HG03097 (cell line): Measurements from ENCODE around the gene ATP6V0C.

Experiments used
- ATAC-seq: cut with Tn5 transposase; IDR thresholded peaks from one replicate; pipeline ENCODE4 v1.9.1; 2021; ENCODE audit not compliant: unreplicated experiment, low FRiP score

ATP6V0C gene

GRCh38 chr16:2513405-2514332, at the start of gene ATP6V0C:
Gene ATP6V0C, plus strand, starts transcription at chr16:2513952. Its CDS starts 152 bp downstream, at chr16:2514104.
- ATAC-seq: peak; percentile 71

DNA sequence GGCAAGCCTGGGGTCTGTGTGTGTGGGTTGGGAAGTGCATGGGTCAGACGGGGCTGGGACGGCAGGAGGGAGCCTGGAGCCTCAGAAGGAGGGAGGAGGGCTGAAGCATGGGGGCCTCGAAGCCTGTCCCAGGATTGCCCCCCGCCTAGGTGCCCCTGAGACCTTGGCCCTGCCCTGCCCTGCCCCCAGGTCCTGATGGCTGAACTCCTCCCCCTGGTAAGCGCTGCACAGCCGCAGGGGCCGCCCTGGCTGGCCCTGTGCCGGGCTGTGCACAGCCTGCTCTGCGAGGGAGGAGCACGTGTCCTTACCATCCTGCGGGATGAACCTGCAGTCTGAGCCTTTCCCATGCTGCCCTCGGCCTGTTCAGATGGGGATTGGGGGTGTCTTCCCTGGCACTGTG, 49.4 kb upstream of the ATP6V0C start:
- no peak for ATAC-seq

GRCh38 chr16:2465653-2466415, 47.9 kb upstream of the ATP6V0C start:
- ATAC-seq: no peak

GRCh38 chr16:2466667-2467527, 46.9 kb upstream of the ATP6V0C start:
- no peak for ATAC-seq

DNA sequence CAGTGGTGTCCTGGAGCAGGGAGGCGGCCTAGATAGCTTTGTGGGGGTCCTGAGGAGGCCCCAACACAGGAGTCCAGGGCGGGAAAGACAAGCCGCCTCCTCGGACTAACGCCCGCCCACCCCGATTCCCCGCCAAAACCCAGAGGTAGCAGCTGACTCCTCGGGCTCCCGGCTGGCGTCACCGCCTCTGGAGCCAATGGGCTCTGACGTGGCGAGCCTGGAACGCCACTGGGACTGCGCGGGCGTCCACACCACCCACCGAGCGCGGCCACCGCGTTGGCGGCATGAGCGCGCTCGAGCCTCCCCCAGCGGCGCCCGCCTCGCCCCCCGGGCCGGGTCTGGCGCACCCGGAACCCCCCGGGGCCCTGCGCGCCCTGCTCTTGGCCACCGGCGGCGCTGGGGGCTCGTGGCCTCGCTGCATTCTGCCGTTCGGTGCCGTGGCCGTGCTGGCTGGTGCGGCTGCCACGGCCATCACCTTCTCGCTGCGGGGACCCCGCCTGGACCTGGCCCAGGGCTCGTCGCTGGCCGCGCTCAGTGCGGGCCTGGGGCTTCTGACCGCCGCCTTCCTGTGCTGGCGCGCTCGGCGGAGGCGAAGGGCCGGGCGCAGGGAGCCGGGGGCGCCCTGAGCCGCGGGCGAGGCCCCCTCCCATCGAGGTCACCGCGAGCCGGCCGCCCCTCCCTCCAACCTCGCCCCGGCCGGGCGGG, 46.1 kb upstream of the ATP6V0C start:
- ATAC-seq: no peak

GRCh38 chr16:2468233-2468724, 45.5 kb upstream of the ATP6V0C start:
- no peak for ATAC-seq

DNA sequence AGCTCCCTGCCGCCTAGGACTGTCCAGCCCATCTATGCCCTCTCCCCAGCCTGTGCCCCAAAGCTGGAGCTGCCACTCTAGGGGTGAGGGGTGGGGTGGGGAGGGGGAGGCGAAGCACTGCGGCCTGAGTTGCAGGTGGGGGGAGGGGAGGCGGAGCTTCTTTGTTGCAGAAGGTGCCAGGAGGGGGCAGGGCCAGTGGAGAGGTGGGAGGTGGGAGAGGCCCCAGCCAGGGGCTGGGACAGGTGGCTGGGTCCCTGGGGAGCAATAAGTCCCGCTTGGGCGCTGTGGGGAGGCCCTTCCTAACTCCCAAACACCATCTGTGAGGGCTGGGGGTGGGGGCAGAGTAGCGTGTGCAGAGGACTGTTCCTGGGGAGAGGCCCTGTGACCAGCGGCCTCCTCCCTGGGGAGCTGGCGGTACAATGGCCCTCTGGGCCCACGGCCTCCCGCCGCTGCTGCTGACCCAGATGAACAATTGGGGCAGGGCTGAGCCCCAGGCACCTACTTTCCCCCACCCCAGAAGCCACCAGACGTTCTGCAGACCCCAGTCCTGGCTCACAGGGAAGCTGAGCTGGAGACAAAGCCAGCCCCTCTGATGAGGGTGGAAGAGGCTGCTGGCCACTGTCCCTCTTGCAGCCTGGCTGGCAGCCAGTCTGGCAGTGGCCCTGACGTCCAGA, 44.9 kb upstream of the ATP6V0C start:
- peak; percentile 40 for ATAC-seq

DNA sequence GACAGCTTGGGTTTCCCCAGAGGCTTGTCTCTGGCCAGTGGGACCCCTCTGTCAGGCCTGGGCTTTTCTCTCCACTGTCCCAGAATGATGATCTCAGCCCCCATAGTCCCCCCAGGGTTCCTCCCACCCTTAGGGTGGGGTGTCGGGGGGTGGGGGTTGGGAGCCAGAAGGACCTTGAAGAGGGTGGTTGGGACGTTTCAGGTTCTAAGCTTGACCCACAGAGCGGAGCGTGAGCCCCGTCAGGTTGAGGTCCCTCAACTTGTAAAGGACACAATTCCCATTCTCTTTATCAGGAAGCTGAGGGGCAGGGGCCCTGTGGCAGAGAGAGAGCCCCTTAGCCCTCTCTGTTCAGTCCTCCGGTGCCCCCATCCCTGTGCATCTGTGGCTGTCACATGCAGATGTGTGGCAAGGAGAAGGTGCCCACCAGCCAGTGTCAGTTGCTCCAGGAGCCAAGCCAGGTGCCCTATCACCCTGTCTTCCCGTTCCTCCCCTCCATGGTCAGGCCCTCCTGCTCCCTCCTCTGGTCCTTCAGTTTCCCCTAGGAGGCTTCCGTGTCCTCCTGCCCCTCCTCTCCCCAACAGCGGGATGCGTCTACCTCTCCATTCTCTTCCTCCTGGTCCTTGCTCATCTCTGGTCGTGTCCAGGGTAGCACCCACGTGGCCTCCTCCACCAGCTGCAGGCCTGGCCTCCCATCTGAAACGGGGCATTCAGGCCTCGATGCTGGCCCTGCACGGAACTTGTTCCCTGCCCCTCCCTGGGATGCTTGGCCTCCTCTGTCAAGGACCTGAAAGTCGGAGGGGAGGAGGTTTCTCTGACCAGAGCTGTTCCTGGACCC, 44.1 kb upstream of the ATP6V0C start:
- ATAC-seq: no peak

GRCh38 chr16:2470234-2470601, 43.5 kb upstream of the ATP6V0C start:
- no peak for ATAC-seq

- ATAC-seq: no peak
Measured at GRCh38 chr16:2470603-2471015, 43.1 kb upstream of the ATP6V0C start.

- ATAC-seq: no peak
Measured at GRCh38 chr16:2471016-2471652, 42.6 kb upstream of the ATP6V0C start, which contains the start of gene NTN3. Gene NTN3, plus strand, starts transcription at chr16:2471297. Its CDS starts 405 bp downstream, at chr16:2471702.

DNA sequence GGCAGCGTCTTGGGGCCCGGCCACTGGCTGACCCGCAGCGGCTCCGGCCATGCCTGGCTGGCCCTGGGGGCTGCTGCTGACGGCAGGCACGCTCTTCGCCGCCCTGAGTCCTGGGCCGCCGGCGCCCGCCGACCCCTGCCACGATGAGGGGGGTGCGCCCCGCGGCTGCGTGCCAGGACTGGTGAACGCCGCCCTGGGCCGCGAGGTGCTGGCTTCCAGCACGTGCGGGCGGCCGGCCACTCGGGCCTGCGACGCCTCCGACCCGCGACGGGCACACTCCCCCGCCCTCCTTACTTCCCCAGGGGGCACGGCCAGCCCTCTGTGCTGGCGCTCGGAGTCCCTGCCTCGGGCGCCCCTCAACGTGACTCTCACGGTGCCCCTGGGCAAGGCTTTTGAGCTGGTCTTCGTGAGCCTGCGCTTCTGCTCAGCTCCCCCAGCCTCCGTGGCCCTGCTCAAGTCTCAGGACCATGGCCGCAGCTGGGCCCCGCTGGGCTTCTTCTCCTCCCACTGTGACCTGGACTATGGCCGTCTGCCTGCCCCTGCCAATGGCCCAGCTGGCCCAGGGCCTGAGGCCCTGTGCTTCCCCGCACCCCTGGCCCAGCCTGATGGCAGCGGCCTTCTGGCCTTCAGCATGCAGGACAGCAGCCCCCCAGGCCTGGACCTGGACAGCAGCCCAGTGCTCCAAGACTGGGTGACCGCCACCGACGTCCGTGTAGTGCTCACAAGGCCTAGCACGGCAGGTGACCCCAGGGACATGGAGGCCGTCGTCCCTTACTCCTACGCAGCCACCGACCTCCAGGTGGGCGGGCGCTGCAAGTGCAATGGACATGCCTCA, 41.9 kb upstream of the ATP6V0C start:
- no peak for ATAC-seq

DNA sequence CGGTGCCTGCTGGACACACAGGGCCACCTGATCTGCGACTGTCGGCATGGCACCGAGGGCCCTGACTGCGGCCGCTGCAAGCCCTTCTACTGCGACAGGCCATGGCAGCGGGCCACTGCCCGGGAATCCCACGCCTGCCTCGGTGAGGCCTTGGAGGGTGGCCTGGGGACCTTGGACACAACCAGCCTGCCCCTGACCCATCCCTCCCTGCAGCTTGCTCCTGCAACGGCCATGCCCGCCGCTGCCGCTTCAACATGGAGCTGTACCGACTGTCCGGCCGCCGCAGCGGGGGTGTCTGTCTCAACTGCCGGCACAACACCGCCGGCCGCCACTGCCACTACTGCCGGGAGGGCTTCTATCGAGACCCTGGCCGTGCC, 41.3 kb upstream of the ATP6V0C start:
- ATAC-seq: no peak

- ATAC-seq: no peak
Measured at GRCh38 chr16:2472885-2473445, 40.8 kb upstream of the ATP6V0C start.

- ATAC-seq: no peak
Measured at GRCh38 chr16:2473446-2473926, 40.3 kb upstream of the ATP6V0C start.

DNA sequence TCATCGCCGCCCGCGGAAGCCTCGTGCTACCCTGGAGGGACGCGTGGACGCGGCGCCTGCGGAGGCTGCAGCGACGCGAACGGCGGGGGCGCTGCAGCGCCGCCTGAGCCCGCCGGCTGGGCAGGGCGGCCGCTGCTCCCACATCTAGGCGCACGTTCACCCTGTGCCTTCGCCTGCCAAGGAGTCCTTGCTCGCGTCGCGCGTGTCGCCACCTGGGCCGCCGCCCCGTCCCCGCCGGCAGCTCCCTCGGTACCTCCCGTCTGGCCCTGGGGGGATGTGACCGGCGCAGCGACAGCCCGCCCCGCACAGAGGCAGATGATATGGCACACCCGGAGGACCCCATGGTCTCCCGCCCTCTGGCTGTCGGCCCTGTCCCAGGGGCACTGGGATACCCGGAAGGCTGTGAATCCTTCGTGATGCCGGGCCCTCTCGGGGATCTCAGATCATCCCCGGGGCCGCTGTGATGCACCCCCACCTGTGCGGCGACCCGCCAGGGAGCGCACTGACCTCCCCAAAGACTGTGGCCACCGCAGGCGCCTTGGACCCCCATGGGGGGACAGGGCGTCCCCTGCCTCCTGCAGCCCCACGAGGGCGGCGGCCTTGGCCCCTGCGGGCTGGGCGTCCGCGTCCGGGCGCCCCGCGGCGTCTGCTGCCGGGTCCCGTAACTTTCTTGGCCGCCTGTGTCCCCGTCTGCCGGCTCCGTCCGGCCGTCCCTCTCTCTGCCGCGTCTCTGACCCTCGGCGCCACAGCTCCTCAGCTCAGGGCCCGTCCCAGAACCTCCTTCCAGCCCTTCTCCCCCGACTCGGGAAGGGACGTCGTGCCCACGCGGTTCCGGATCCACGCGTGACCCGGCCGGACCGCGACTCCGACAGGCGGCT, 39.5 kb upstream of the ATP6V0C start:
- no peak for ATAC-seq
